PC-9 (cell line): ENCODE results near the gene LYSMD1. TPM values are rescaled to one million over a fixed set of nuclear protein-coding genes. Genes with fewer than 3 reads are reported as not detected.

Experiments
- BruUV-seq: library from RNA; stranded (reverse); fragments of 400-500 nt; replicated peaks from 2 replicates; lab custom pipeline; 2021; lab: Mats Ljungman, UMichigan
- CTCF ChIA-PET: fragments of 300-600 bp; sonication (Branson Sonifier 250); formaldehyde crosslinking; loops from one replicate; lab custom pipeline; 2022; ENCODE audit warnings: antibody characterized with exemption; lab: Charles Lee
- POLR2A ChIA-PET: fragments of 300-600 bp; sonication (Branson Sonifier 250); formaldehyde crosslinking; loops from one replicate; lab custom pipeline; 2022; ENCODE audit warnings: antibody characterized with exemption; ENCODE audit not compliant: unreplicated experiment; lab: Charles Lee
- DNase-seq, 2 experiments: peaks; one replicate each; pipeline versions ENCODE4 v3.0.0 to v3.0.0-alpha.2; 2015 to 2022; ENCODE audit warnings: mixed read lengths in 1 of 2
- H2AFZ ChIP-seq: fragments of 200-600 bp; sonication (generic); 2 replicates; pipeline ENCODE4 v1.8.1; 2017; ENCODE audit warnings: antibody characterized with exemption
- H3F3A ChIP-seq: fragments of 200-600 bp; sonication (generic); 2 replicates; pipeline ENCODE4 v1.8.1; 2017; ENCODE audit warnings: antibody characterized with exemption, mild to moderate bottlenecking, low read depth; ENCODE audit not compliant: insufficient read depth
- H3K27ac ChIP-seq: fragments of 200-600 bp; sonication (generic); 2 replicates; pipeline ENCODE4 v1.6.1; 2016; ENCODE audit warnings: mixed run types
- H3K27me3 ChIP-seq: fragments of 200-600 bp; sonication (generic); 2 replicates; pipeline ENCODE4 v1.6.1; 2016; ENCODE audit warnings: low read depth, mixed run types; ENCODE audit not compliant: insufficient read depth
- H3K36me3 ChIP-seq: fragments of 200-600 bp; sonication (generic); 2 replicates; pipeline ENCODE4 v1.6.1; 2016; ENCODE audit warnings: low read depth, mixed run types
- H3K4me1 ChIP-seq: fragments of 200-600 bp; sonication (generic); replicated peaks from 2 replicates; pipeline ENCODE4 v1.6.1; 2016; ENCODE audit warnings: mixed run types; ENCODE audit not compliant: insufficient read depth
- H3K4me2 ChIP-seq: fragments of 200-600 bp; sonication (generic); 2 replicates; pipeline ENCODE4 v1.6.1; 2017; ENCODE audit warnings: mixed run types
- H3K4me3 ChIP-seq: fragments of 200-600 bp; sonication (generic); 2 replicates; pipeline ENCODE4 v1.6.1; 2016; ENCODE audit warnings: mixed run types
- H3K79me2 ChIP-seq: fragments of 200-600 bp; sonication (generic); 2 replicates; pipeline ENCODE4 v1.6.1; 2017; ENCODE audit warnings: low read depth, mixed run types
- H3K9me2 ChIP-seq: fragments of 200-600 bp; sonication (generic); 2 replicates; pipeline ENCODE4 v1.8.1; 2017; ENCODE audit warnings: mild to moderate bottlenecking; ENCODE audit not compliant: insufficient read depth
- H3K9me3 ChIP-seq: fragments of 200-600 bp; sonication (generic); 2 replicates; pipeline ENCODE4 v1.8.1; 2016; ENCODE audit warnings: low read depth; ENCODE audit not compliant: insufficient read depth
- H4K20me1 ChIP-seq: fragments of 200-600 bp; sonication (generic); 2 replicates; pipeline ENCODE4 v1.8.1; 2017; ENCODE audit not compliant: insufficient read depth
- CTCF ChIP-seq: fragments of 200-600 bp; sonication (generic); conservative IDR thresholded peaks from 2 replicates; pipeline ENCODE4 v1.6.1; 2017; ENCODE audit warnings: mixed run types, antibody characterized with exemption, mild to moderate bottlenecking, moderate library complexity
- EZH2 ChIP-seq: fragments of 200-600 bp; sonication (generic); IDR thresholded peaks from 2 replicates; pipeline ENCODE4 v1.8.0; 2017; ENCODE audit warnings: antibody characterized with exemption, low read depth
- intact Hi-C: fragments of 100-400 bp; cut with micrococcal nuclease; formaldehyde crosslinking; loops from one replicate; pipeline ENCODE4 v1.10.0; 2022; ENCODE audit not compliant: unreplicated experiment
- total RNA-seq: library from RNA; stranded (reverse); gene quantifications from 2 replicates; pipeline ENCODE4 v1.2.3, GENCODE V29; 2021

LYSMD1 gene
- total RNA-seq, 1 experiment from 2014 or later, result 7.6 TPM

DNA sequence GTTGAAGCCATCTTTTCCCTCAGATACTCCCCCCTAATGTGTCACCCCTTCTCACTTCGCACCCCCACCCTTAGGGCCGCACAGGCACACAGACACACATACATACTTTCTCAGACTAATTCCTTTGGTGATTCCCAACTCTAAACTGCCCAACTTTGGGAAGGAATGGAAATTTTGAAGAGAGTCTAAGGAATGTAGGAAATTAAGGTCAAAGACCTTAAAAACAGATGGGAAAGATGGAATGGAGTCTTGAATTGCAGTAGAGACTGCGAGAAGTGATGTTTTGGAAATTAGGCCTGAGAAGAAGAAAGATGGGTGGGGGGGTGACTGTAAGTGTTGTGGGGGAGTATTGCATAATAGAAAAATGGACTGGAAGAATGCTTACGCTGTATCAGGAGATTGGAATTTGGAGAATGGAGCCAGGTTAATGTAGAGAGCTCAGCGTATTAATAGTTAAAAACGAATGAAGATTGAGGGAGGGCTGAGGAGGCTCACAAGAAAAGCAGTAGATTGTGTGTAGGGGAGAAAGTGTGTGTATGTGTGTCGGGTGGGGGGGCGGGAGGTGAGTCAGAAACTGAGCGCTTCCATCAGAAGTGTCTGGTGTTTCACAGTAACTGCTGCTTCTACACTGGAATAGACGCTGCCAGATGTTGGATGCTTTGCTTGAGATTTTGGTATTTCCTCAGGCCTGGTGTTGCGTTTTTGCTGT, 34.3 kb upstream of the LYSMD1 start:
- POLR2A ChIA-PET, result interaction anchor here (1.0 kb wide), 1 partner anchor 54 kb away, joined by 3 read pairs; the partner anchor contains the start of gene PSMD4
- H3K27ac ChIP-seq, result peak overlapping the region; percentile 93
- intact Hi-C loops, result loop anchor here (5.0 to 10.0 kb wide), 4 partner anchors 142 to 835 kb away; partner anchors contain the start of genes CGN, S100A11 and TUFT1

GRCh38 chr1:151198254-151199127, 32.8 kb upstream of the LYSMD1 start, which contains the start of gene PIP5K1A:
Gene PIP5K1A (plus strand): TSS chr1:151198552. CDS start chr1:151198997, 445 bp downstream.
- Histone ChIP-seq H3K9me3 (no peaks in the 10 kb centered on the region), H3K27ac (peak within 1 kb of the TSS; percentile 93), H3K9me2 (no peaks in the 10 kb centered on the region), H3K4me2 (peak within 1 kb of the TSS; percentile 97), H3F3A (peaks cover 43% of the 10 kb centered on the region), H4K20me1 (peaks cover 40% of the 10 kb centered on the region), H3K79me2 (peaks cover 61% of the 10 kb centered on the region), H3K36me3 (peaks cover 15% of the 10 kb centered on the region), H3K4me3 (peak within 1 kb of the TSS; percentile 85), H2AFZ (peak within 1 kb of the TSS; percentile 76), H3K27me3 (no peaks in the 10 kb centered on the region), H3K4me1 (peaks cover 38% of the 10 kb centered on the region)
- intact Hi-C loops, result loop anchor here (1.0 to 10.0 kb wide), 5 partner anchors 56 to 836 kb away; partner anchors contain the start of genes CGN, PSMD4, S100A11 and TUFT1
- TSS peak; percentile 18 for BruUV-seq
- TF ChIP-seq EZH2, result no peak
- TF ChIP-seq CTCF, result no peak
- CTCF ChIA-PET, result interaction anchor here (0.6 to 0.8 kb wide), 2 partner anchors 142 to 997 kb away, joined by 3 to 9 read pairs; no protein-coding TSS in a partner anchor
- POLR2A ChIA-PET, result interaction anchor here (0.6 to 1.0 kb wide), 5 partner anchors 56 to 800 kb away, joined by 3 to 6 read pairs (median 3); partner anchors contain the start of gene PSMD4
- peak; percentile 88 to 95 for DNase-seq

More for the DNA sequence above, 34.3 kb upstream of the LYSMD1 start:
- Histone ChIP-seq H3K79me2 (peaks cover 66% of the 10 kb centered on the region), H3K4me3 (peak overlapping the region; percentile 85), H2AFZ (no peak overlapping the region), H3K36me3 (peaks cover 15% of the 10 kb centered on the region), H3F3A (peaks cover 38% of the 10 kb centered on the region), H3K4me2 (peak overlapping the region; percentile 97), H3K4me1 (peaks cover 28% of the 10 kb centered on the region), H3K9me2 (no peaks in the 10 kb centered on the region), H3K27me3 (no peaks in the 10 kb centered on the region), H4K20me1 (peaks cover 55% of the 10 kb centered on the region), H3K9me3 (no peaks in the 10 kb centered on the region)
- CTCF ChIA-PET, result interaction anchor here (0.6 to 0.7 kb wide), 3 partner anchors 52 to 141 kb away, joined by 4 to 10 read pairs (median 10); no protein-coding TSS in a partner anchor
- no TSS peak for BruUV-seq
- TF ChIP-seq EZH2 (no peak), CTCF (no peak)
- DNase-seq, result peak in 1 of 2 experiments; percentile 81

DNA sequence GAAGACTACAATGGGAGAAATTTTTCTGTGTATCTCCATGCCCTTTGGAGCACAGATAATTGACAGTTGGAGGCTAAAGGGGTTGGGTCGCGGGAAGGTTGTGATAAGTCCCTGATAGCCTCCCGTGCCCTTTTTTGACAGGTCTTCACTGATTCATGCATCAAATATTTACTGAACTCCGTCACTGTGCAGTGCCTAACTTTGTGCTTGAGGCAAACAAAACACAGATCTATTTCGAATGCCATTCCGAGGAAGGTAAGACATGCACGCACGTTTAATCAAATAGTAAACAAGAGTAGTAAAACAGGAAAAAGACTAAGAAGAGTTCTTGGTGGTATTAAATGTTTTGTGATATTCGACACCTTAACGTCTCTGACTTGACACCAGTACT, 32.2 kb upstream of the LYSMD1 start:
- no peaks in the 10 kb centered on the region for H3K27me3 ChIP-seq
- ChIA-PET CTCF (no interaction called here), POLR2A (interaction anchor here (0.6 kb wide), 1 partner anchor 801 kb away, joined by 3 read pairs; no protein-coding TSS in a partner anchor)
- DNase-seq, result peak; percentile 35 to 86
- H4K20me1 ChIP-seq, result peaks cover 33% of the 10 kb centered on the region
- peaks cover 55% of the 10 kb centered on the region for H3K79me2 ChIP-seq
- H3K4me1 ChIP-seq, result peaks cover 38% of the 10 kb centered on the region
- peak overlapping the region; percentile 97 for H3K4me2 ChIP-seq
- H2AFZ ChIP-seq, result peak overlapping the region; percentile 76
- TF ChIP-seq CTCF (no peak), EZH2 (no peak)
- intact Hi-C loops, result loop anchor here (1.0 to 10.0 kb wide), 7 partner anchors 56 to 837 kb away; partner anchors contain the start of genes CGN, PSMD4, S100A11 and TUFT1
- peaks cover 49% of the 10 kb centered on the region for H3F3A ChIP-seq
- peaks cover 12% of the 10 kb centered on the region for H3K36me3 ChIP-seq
- peak overlapping the region; percentile 85 for H3K4me3 ChIP-seq
- no peaks in the 10 kb centered on the region for H3K9me2 ChIP-seq
- peak overlapping the region; percentile 93 for H3K27ac ChIP-seq
- no TSS peak for BruUV-seq
- no peaks in the 10 kb centered on the region for H3K9me3 ChIP-seq
